ENCODE measurements around the gene SPSB3. TPM values are rescaled to one million over a fixed set of nuclear protein-coding genes. Genes with fewer than 3 reads are reported as not detected.

Gene SPSB3
- total and polyA plus RNA-seq, 7 donors: 34.4 to 98.4 (median 61.4) TPM

DNA sequence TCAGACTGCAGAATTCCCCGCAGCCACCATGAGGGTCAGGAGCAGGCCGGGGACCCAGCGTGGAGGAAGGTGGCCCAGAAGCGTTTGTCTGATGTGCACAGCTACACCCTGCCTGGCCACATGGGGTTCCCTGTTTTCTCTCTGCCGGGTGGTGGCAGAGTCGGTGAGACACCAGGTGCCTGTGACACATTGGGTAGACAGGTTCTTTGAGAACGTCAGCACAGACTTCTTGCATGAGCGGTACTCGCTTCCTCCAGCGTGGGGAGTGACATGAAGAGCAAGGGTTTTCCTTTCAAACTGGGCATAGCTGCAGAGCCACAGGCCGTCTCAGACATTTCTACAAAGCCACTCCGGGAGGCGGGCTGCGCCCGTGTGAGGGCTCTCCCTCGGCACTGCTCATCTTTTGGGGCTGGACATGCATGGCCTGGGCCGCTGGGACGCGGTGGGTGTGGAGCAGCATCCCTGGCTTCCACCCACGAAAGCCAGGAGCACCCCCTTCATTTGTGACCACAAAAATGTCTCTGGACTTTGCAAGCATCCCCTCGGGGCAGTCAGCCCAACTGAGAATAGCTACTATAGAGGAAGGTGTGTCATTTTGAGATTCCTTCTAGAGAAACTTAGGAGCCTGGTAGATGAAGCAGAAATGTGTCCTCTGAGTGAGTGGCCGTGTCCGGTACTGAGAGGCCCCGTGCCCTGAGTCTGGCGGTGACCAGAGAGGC, 37.0 kb downstream of the SPSB3 start:
- peaks cover 40 to 88% (median 47%) of the 10 kb centered on the region in 4 donors for H3K36me3 ChIP-seq
- H3K27me3 ChIP-seq: no peaks in the 10 kb centered on the region
- no peaks in the 10 kb centered on the region for H3K4me1 ChIP-seq
- 90 to 93% methylated on average over 25 of the region's 25 CpGs for WGBS, 2 donors
- no peaks in the 10 kb centered on the region for H3K9me3 ChIP-seq
- H3K4me3 ChIP-seq: no peak overlapping the region
- no peak for DNase-seq
- intact Hi-C loops (cut with DNase I): no loop called here
- H3K27ac ChIP-seq: no peak overlapping the region
- TF ChIP-seq POLR2AphosphoS5 (IDR thresholded peaks at IDR 0.05): no peak
- TF ChIP-seq, protein P1, sequence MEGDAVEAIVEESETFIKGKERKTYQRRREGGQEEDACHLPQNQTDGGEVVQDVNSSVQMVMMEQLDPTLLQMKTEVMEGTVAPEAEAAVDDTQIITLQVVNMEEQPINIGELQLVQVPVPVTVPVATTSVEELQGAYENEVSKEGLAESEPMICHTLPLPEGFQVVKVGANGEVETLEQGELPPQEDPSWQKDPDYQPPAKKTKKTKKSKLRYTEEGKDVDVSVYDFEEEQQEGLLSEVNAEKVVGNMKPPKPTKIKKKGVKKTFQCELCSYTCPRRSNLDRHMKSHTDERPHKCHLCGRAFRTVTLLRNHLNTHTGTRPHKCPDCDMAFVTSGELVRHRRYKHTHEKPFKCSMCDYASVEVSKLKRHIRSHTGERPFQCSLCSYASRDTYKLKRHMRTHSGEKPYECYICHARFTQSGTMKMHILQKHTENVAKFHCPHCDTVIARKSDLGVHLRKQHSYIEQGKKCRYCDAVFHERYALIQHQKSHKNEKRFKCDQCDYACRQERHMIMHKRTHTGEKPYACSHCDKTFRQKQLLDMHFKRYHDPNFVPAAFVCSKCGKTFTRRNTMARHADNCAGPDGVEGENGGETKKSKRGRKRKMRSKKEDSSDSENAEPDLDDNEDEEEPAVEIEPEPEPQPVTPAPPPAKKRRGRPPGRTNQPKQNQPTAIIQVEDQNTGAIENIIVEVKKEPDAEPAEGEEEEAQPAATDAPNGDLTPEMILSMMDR (IDR thresholded peaks at IDR 0.05): no peak
- no peak for TF ChIP-seq EP300 (IDR thresholded peaks at IDR 0.05)
- TF ChIP-seq POLR2A (IDR thresholded peaks at IDR 0.05): no peak

DNA sequence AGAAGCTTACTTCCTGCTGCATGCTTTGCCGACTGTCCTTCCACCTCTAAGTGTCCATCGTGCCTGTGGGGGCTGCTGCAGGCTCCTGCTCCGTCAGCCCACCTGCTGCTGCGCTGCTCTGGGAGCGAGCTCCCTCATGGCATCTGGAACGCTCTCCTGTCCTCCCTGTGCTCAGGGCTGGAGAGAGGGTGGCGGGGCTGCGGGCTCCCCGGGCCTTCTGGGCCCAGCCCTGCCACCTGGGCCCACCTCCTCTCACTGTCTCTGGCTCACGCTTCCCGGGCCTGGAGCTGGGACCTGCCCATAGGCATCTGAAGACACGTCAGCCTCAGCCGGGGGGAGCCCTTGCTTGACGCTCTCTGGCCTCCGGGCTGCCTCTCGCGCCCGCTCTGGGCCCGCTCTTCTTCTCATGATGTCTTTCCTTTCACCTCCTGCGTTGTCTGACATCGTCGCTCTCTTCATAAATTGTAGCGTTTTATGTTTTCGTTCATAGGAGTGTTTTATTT, 38.0 kb downstream of the SPSB3 start:
- TF ChIP-seq, protein P1 (IDR thresholded peaks at IDR 0.05): no peak
- no peak for TF ChIP-seq EP300 (IDR thresholded peaks at IDR 0.05)
- TF ChIP-seq POLR2A (IDR thresholded peaks at IDR 0.05): no peak
- H3K9me3 ChIP-seq: no peaks in the 10 kb centered on the region
- 93 to 95% methylated on average over 24 of the region's 24 CpGs for WGBS, 2 donors
- DNase-seq: no peak
- no peak overlapping the region for H3K27ac ChIP-seq
- intact Hi-C loops (cut with DNase I): no loop called here
- peaks cover 34 to 81% (median 44%) of the 10 kb centered on the region in 4 donors for H3K36me3 ChIP-seq
- H3K27me3 ChIP-seq: no peaks in the 10 kb centered on the region
- H3K4me1 ChIP-seq: no peaks in the 10 kb centered on the region
- H3K4me3 ChIP-seq: no peak overlapping the region

GRCh38 chr16:1743376-1744337, 38.7 kb downstream of the SPSB3 start:
- 91 to 92% methylated on average over 32 of the region's 32 CpGs for WGBS, 2 donors
- intact Hi-C loops (cut with DNase I): no loop called here
- DNase-seq: no peak
- no peak overlapping the region for H3K4me3 ChIP-seq
- TF ChIP-seq POLR2AphosphoS5 (IDR thresholded peaks at IDR 0.05) (no peak), EP300 (IDR thresholded peaks at IDR 0.05) (no peak), POLR2A (IDR thresholded peaks at IDR 0.05) (no peak)
- TF ChIP-seq, protein P1 (IDR thresholded peaks at IDR 0.05): no peak
- no peaks in the 10 kb centered on the region for H3K9me3 ChIP-seq
- no peaks in the 10 kb centered on the region for H3K4me1 ChIP-seq
- no peaks in the 10 kb centered on the region for H3K27me3 ChIP-seq
- peaks cover 29 to 73% (median 37%) of the 10 kb centered on the region in 4 donors for H3K36me3 ChIP-seq
- H3K27ac ChIP-seq: no peak overlapping the region

GRCh38 chr16:1741553-1742165, 40.7 kb downstream of the SPSB3 start:
- Histone ChIP-seq H3K27me3 (no peaks in the 10 kb centered on the region), H3K36me3 (peaks cover 14 to 53% (median 19%) of the 10 kb centered on the region in 4 donors), H3K9me3 (no peaks in the 10 kb centered on the region), H3K4me3 (no peak overlapping the region), H3K4me1 (no peaks in the 10 kb centered on the region), H3K27ac (no peak overlapping the region)
- DNase-seq: no peak
- no peak for TF ChIP-seq POLR2A (IDR thresholded peaks at IDR 0.05)
- no peak for TF ChIP-seq EP300 (IDR thresholded peaks at IDR 0.05)
- TF ChIP-seq, protein P1 (IDR thresholded peaks at IDR 0.05): no peak
- no peak for TF ChIP-seq POLR2AphosphoS5 (IDR thresholded peaks at IDR 0.05)
- intact Hi-C loops (cut with DNase I): no loop called here
- WGBS, 2 donors: 95 to 96% methylated on average over 19 of the region's 19 CpGs
